Endodermal cell (in vitro differentiated cells): Measurements from ENCODE around the gene SLC9A5. TPM values are rescaled to one million over a fixed set of nuclear protein-coding genes. Genes with fewer than 3 reads are reported as not detected.

Source experiments
- DNase-seq: peaks from one replicate; pipeline ENCODE4 v3.0.0-alpha.2; 2017
- H3K27ac ChIP-seq: 2 replicates; pipeline ENCODE4 v1.5.1; 2013; ENCODE audit warnings: mild to moderate bottlenecking, low read depth, low read length, moderate library complexity
- H3K27me3 ChIP-seq: 2 replicates; pipeline ENCODE4 v1.6.1; 2013; ENCODE audit warnings: mild to moderate bottlenecking, low read length, moderate library complexity; ENCODE audit not compliant: insufficient read depth, control insufficient read depth, poor library complexity, severe bottlenecking
- H3K36me3 ChIP-seq: 2 replicates; pipeline ENCODE4 v1.7.0; 2013; ENCODE audit warnings: mild to moderate bottlenecking, low read length, moderate library complexity; ENCODE audit not compliant: control insufficient read depth, insufficient read depth
- H3K4me1 ChIP-seq: one replicate; pipeline ENCODE4 v1.7.0; 2013; ENCODE audit warnings: low read length; ENCODE audit not compliant: control insufficient read depth, insufficient read depth
- H3K4me3 ChIP-seq: 2 replicates; pipeline ENCODE4 v1.5.1; 2013; ENCODE audit warnings: mild to moderate bottlenecking, low read length, moderate library complexity
- H3K9ac ChIP-seq: 2 replicates; pipeline ENCODE4 v1.6.1; 2013; ENCODE audit warnings: mild to moderate bottlenecking, low read length, moderate library complexity; ENCODE audit not compliant: poor library complexity, severe bottlenecking; ENCODE audit errors: extremely low read depth
- H3K9me3 ChIP-seq: 2 replicates; pipeline ENCODE4 v1.6.1; 2013; ENCODE audit warnings: mild to moderate bottlenecking, low read length, moderate library complexity; ENCODE audit not compliant: control insufficient read depth
- H3K27ac Mint-ChIP-seq: 2 replicates; pipeline ENCODE4 v1.8.0; 2020; ENCODE audit warnings: mixed read lengths
- H3K27me3 Mint-ChIP-seq: 2 replicates; pipeline ENCODE4 v1.8.0; 2021; ENCODE audit warnings: mild to moderate bottlenecking, mixed read lengths; ENCODE audit not compliant: insufficient read depth
- H3K36me3 Mint-ChIP-seq: 2 replicates; pipeline ENCODE4 v1.8.0; 2020; ENCODE audit warnings: low read depth, mixed read lengths
- H3K4me1 Mint-ChIP-seq: 2 replicates; pipeline ENCODE4 v1.8.0; 2020; ENCODE audit warnings: mixed read lengths
- H3K4me3 Mint-ChIP-seq: 2 replicates; pipeline ENCODE4 v1.8.0; 2020; ENCODE audit warnings: mild to moderate bottlenecking, moderate library complexity, mixed read lengths
- H3K9me3 Mint-ChIP-seq: 2 replicates; pipeline ENCODE4 v1.8.0; 2020; ENCODE audit warnings: mild to moderate bottlenecking, mixed read lengths
- CTCF ChIP-seq: fragments of 200-600 bp; sonication (generic); conservative IDR thresholded peaks from 2 replicates; pipeline ENCODE4 v1.5.0; 2021; ENCODE audit warnings: antibody characterized with exemption, mild to moderate bottlenecking
- WGBS, 2 experiments: methylation state at CpG; one replicate each; pipeline versions ENCODE4 v1.1.5 to v1.1.7; 2013; ENCODE audit warnings: missing lambda C conversion rate in 2 of 2, mixed read lengths in 1 of 2; ENCODE audit not compliant: insufficient coverage in 1 of 2, insufficient read length in 1 of 2; 5-methylcytosine and 5-hydroxymethylcytosine counted together
- total RNA-seq, 2 donors: library from RNA; stranded (reverse); fragmentation: NEBNext Ultra II Directional in 1 of 2; extraction: Animal tissue kit (Norgen Biotek cat#: 25700) in 1 of 2; gene quantifications; 2 replicates in 1 of 2; 3 replicates in 1 of 2; pipeline ENCODE4 v1.2.1, GENCODE V29; 2021

The SLC9A5 gene
- total RNA-seq, 2 donors from 2014 or later = 8.9 to 9.0 TPM

GRCh38 chr16:67310561-67310960 lies 61.8 kb downstream of the SLC9A5 start:
- H3K27ac ChIP-seq = no peak overlapping the region
- H3K27me3 Mint-ChIP-seq = peaks cover 20% of the 10 kb centered on the region
- H3K27me3 ChIP-seq = no peaks in the 10 kb centered on the region
- H3K4me1 Mint-ChIP-seq = no peaks in the 10 kb centered on the region
- no peaks in the 10 kb centered on the region for H3K36me3 Mint-ChIP-seq
- no peaks in the 10 kb centered on the region for H3K4me1 ChIP-seq
- no peak overlapping the region for H3K4me3 Mint-ChIP-seq
- TF ChIP-seq CTCF = peak; percentile 1
- H3K4me3 ChIP-seq = no peak overlapping the region
- 95 to 100% methylated on average over 3 of the region's 3 CpGs for WGBS, 2 experiments
- H3K27ac Mint-ChIP-seq = no peak overlapping the region
- H3K9ac ChIP-seq = no peak overlapping the region
- H3K9me3 ChIP-seq = no peaks in the 10 kb centered on the region
- no peak for DNase-seq
- H3K9me3 Mint-ChIP-seq = peaks cover 4% of the 10 kb centered on the region
- H3K36me3 ChIP-seq = no peaks in the 10 kb centered on the region

GRCh38 chr16:67311607-67312488 lies 63.1 kb downstream of the SLC9A5 start:
- 89 to 94% methylated on average over 4 to 5 of the region's 5 CpGs for WGBS, 2 experiments
- no peak overlapping the region for H3K4me3 ChIP-seq
- no peaks in the 10 kb centered on the region for H3K9me3 Mint-ChIP-seq
- no peaks in the 10 kb centered on the region for H3K9me3 ChIP-seq
- no peaks in the 10 kb centered on the region for H3K4me1 ChIP-seq
- H3K27ac ChIP-seq = no peak overlapping the region
- H3K4me3 Mint-ChIP-seq = no peak overlapping the region
- H3K27me3 ChIP-seq = no peaks in the 10 kb centered on the region
- H3K4me1 Mint-ChIP-seq = peaks cover 3% of the 10 kb centered on the region
- no peak overlapping the region for H3K9ac ChIP-seq
- H3K27ac Mint-ChIP-seq = no peak overlapping the region
- H3K36me3 ChIP-seq = no peaks in the 10 kb centered on the region
- no peak for TF ChIP-seq CTCF
- no peak for DNase-seq
- no peaks in the 10 kb centered on the region for H3K36me3 Mint-ChIP-seq
- H3K27me3 Mint-ChIP-seq = peaks cover 13% of the 10 kb centered on the region

DNA sequence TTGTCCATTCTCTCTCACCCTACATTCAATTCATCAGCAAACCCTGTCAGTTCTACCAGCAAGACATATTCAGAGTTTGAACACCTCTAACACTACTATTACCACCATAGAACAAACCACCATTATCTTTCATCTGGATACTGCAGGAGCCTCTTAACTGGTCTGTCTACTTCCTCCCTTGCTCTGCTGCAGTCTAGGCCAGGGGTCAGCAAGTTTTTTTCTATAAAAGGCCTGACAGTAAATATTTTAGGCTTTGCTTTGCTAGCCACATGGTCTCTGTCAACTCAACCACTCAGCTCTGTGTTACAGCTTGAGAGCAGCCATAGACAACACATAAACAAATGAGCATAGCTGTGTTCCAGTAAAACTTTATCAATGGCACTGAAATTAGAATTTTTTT lies 63.9 kb downstream of the SLC9A5 start:
- Histone ChIP-seq H3K36me3 (no peaks in the 10 kb centered on the region), H3K4me1 (peaks cover 2% of the 10 kb centered on the region), H3K9me3 (no peaks in the 10 kb centered on the region), H3K9ac (no peak overlapping the region), H3K27ac (no peak overlapping the region), H3K4me3 (no peak overlapping the region), H3K27me3 (no peaks in the 10 kb centered on the region)
- H3K4me3 Mint-ChIP-seq = no peak overlapping the region
- no peak for DNase-seq
- H3K9me3 Mint-ChIP-seq = no peaks in the 10 kb centered on the region
- no peak overlapping the region for H3K27ac Mint-ChIP-seq
- peaks cover 3% of the 10 kb centered on the region for H3K4me1 Mint-ChIP-seq
- no peaks in the 10 kb centered on the region for H3K36me3 Mint-ChIP-seq
- peaks cover 13% of the 10 kb centered on the region for H3K27me3 Mint-ChIP-seq
- TF ChIP-seq CTCF = no peak
